Measurements from ENCODE around the gene KCNJ12. TPM values are rescaled to one million over a fixed set of nuclear protein-coding genes. Genes with fewer than 3 reads are reported as not detected.

Gene KCNJ12
- total RNA-seq, 2 experiments from 2014 or later = 0.11 TPM; not detected in 1

DNA sequence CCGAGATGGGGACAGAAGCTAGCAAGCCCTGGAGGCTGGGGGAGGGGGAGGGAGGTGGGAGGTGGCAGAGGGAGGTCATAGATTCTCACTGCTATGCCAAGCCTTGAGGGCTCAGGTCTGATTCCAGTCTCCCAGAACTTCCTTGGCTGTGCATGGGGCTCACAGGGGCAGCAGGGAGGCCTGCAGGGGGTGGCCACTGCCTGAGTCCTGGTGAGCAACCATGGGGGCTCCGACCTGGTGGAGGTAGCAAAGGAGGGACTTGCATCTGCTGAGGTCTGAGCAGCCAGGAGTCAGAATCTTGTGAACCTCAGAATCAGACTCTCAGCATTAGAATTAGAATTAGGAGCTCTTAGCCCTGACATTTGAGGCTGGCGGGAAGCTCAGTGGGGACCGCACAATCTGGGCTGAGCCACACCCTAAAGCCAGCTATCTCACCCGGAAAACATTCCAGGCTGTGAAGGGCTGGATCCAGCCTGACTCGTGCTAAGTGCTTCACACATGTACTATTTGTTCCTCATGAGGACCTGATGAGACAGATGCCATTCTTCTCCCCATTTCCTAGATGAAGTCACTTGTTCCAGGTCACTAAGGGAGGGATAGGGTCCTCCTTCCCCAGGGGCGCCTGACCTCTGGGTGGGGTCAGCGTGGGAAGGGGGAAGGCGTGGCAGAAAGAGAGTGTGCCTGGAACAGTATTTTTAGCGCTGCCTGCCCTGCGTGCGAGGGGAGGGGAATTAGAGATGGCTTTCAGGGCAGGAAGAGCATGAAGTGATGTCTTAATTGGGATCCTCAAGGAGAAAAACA is 17.3 kb upstream of the KCNJ12 start:
- Mint-ChIP-seq H3K27me3 (no peaks in the 10 kb centered on the region), H3K36me3 (ENCODE audit: low read depth) (no peaks in the 10 kb centered on the region), H3K27ac (no peak overlapping the region), H3K4me3 (no peak overlapping the region), H3K4me1 (ENCODE audit: low read depth) (no peaks in the 10 kb centered on the region), H3K9me3 (no peaks in the 10 kb centered on the region)
- no peak for DNase-seq
- Histone ChIP-seq H3K36me3 (ENCODE audit: insufficient read depth, low read length) (no peaks in the 10 kb centered on the region), H3K4me3 (ENCODE audit: low read length) (no peak overlapping the region), H3K27ac (ENCODE audit: low read depth in 1 of 2, low read length in 2 of 2) (no peak overlapping the region), H3K4me1 (ENCODE audit: insufficient read depth, low read length) (no peaks in the 10 kb centered on the region), H3K9me3 (ENCODE audit: control insufficient read depth in 1 of 2, insufficient read depth in 1 of 2, low read length in 2 of 2) (no peaks in the 10 kb centered on the region), H3K27me3 (ENCODE audit: control insufficient read depth in 1 of 2, insufficient read depth in 2 of 2, low read length in 2 of 2) (no peaks in the 10 kb centered on the region)
- intact Hi-C loops (cut with DNase I, micrococcal nuclease) = no loop called here
- TF ChIP-seq, protein P1, sequence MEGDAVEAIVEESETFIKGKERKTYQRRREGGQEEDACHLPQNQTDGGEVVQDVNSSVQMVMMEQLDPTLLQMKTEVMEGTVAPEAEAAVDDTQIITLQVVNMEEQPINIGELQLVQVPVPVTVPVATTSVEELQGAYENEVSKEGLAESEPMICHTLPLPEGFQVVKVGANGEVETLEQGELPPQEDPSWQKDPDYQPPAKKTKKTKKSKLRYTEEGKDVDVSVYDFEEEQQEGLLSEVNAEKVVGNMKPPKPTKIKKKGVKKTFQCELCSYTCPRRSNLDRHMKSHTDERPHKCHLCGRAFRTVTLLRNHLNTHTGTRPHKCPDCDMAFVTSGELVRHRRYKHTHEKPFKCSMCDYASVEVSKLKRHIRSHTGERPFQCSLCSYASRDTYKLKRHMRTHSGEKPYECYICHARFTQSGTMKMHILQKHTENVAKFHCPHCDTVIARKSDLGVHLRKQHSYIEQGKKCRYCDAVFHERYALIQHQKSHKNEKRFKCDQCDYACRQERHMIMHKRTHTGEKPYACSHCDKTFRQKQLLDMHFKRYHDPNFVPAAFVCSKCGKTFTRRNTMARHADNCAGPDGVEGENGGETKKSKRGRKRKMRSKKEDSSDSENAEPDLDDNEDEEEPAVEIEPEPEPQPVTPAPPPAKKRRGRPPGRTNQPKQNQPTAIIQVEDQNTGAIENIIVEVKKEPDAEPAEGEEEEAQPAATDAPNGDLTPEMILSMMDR (IDR thresholded peaks at IDR 0.05) = no peak
- ChIA-PET CTCF (no interaction called here), POLR2A (no interaction called here)
- no peak for ATAC-seq (ENCODE audit: poor library complexity)

DNA sequence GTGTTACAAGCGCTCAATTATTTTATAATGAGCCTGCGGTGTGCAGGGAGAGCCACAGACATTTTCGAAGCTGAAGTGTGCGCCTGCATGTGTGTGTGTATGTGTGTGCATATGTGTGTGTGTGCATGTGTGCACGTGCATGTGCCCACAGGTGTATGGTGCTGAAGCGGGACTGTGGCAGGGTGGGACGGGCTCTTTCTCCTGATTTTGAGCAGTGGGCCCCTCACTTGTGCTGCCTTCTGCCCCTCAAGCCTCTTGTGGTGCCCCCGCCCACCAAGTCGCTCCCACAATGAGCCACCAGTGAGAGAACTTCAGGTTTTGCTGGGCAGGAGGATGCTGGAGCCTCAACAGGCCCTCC is 16.7 kb upstream of the KCNJ12 start:
- ChIA-PET POLR2A (no interaction called here), CTCF (no interaction called here)
- Mint-ChIP-seq H3K4me3 (no peak overlapping the region), H3K27me3 (no peaks in the 10 kb centered on the region), H3K4me1 (ENCODE audit: low read depth) (no peaks in the 10 kb centered on the region), H3K27ac (no peak overlapping the region), H3K36me3 (ENCODE audit: low read depth) (no peaks in the 10 kb centered on the region), H3K9me3 (no peaks in the 10 kb centered on the region)
- DNase-seq (no peak), ATAC-seq (ENCODE audit: poor library complexity) (no peak)
- no peak overlapping the region for H3K27ac ChIP-seq (ENCODE audit: low read depth in 1 of 2, low read length in 2 of 2)
- H3K4me1 ChIP-seq (ENCODE audit: insufficient read depth, low read length) = no peaks in the 10 kb centered on the region
- TF ChIP-seq, protein P1 (IDR thresholded peaks at IDR 0.05) = no peak
- no peaks in the 10 kb centered on the region for H3K9me3 ChIP-seq (ENCODE audit: control insufficient read depth in 1 of 2, insufficient read depth in 1 of 2, low read length in 2 of 2)
- H3K27me3 ChIP-seq (ENCODE audit: control insufficient read depth in 1 of 2, insufficient read depth in 2 of 2, low read length in 2 of 2) = no peaks in the 10 kb centered on the region
- no peaks in the 10 kb centered on the region for H3K36me3 ChIP-seq (ENCODE audit: insufficient read depth, low read length)
- no peak overlapping the region for H3K4me3 ChIP-seq (ENCODE audit: low read length)
- intact Hi-C loops (cut with DNase I, micrococcal nuclease) = no loop called here

DNA sequence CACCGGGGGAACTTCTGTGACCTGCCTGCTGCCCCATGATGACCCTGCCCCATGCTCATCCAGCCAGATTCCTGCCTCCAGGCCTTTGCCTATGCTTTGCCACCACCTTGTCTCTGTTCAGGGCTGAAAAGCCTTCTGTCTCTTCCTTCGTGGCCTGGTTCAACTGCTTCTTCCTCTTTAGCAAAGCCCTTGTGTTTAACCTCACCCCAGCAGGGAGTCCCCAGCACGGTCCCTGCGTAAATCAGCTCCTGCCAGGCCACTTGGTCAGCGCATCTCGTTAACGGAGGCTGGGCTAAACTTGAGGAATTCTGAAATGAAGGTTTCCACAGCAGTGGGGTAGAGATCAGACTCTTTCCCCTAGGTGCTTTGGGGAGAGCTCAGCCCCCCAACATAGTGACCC is 16.1 kb upstream of the KCNJ12 start:
- intact Hi-C loops (cut with DNase I, micrococcal nuclease) = no loop called here
- H3K4me3 Mint-ChIP-seq = no peak overlapping the region
- ChIA-PET CTCF (no interaction called here), POLR2A (no interaction called here)
- H3K9me3 Mint-ChIP-seq = no peaks in the 10 kb centered on the region
- H3K4me1 Mint-ChIP-seq (ENCODE audit: low read depth) = no peaks in the 10 kb centered on the region
- no peaks in the 10 kb centered on the region for H3K4me1 ChIP-seq (ENCODE audit: insufficient read depth, low read length)
- TF ChIP-seq, protein P1 (IDR thresholded peaks at IDR 0.05) = no peak
- no peaks in the 10 kb centered on the region for H3K27me3 ChIP-seq (ENCODE audit: control insufficient read depth in 1 of 2, insufficient read depth in 2 of 2, low read length in 2 of 2)
- no peaks in the 10 kb centered on the region for H3K36me3 Mint-ChIP-seq (ENCODE audit: low read depth)
- no peak overlapping the region for H3K27ac ChIP-seq (ENCODE audit: low read depth in 1 of 2, low read length in 2 of 2)
- DNase-seq (no peak), ATAC-seq (ENCODE audit: poor library complexity) (no peak)
- no peaks in the 10 kb centered on the region for H3K27me3 Mint-ChIP-seq
- no peak overlapping the region for H3K27ac Mint-ChIP-seq
- no peaks in the 10 kb centered on the region for H3K36me3 ChIP-seq (ENCODE audit: insufficient read depth, low read length)
- H3K4me3 ChIP-seq (ENCODE audit: low read length) = no peak overlapping the region
- no peaks in the 10 kb centered on the region for H3K9me3 ChIP-seq (ENCODE audit: control insufficient read depth in 1 of 2, insufficient read depth in 1 of 2, low read length in 2 of 2)
